GM18507 (cell line): ENCODE data around the gene FOXJ2.
A peak's percentile ranks its signal among the peaks of the same experiment; 100 is the strongest.
"Not testable (repeated sequence)": the region's sequence is repeated elsewhere in the genome, so short reads cannot be mapped to it uniquely, and the experiment has no call there.

ENCODE experiments used
- DNase-seq: peaks from one replicate; pipeline ENCODE4 v3.0.0; 2011; ENCODE audit warnings: low read depth; ENCODE audit not compliant: insufficient read length; ENCODE audit errors: extremely low spot score
- FAIRE-seq: peaks from 2 replicates; lab custom pipeline; 2011; peaks lifted over from hg19 to GRCh38; lab: Jason Lieb, UNC

The FOXJ2 gene

GRCh38 chr12:8027856-8028255 lies 4.7 kb upstream of the FOXJ2 start:
- DNase-seq (no peak), FAIRE-seq (no peak)

GRCh38 chr12:8028267-8028666 lies 4.2 kb upstream of the FOXJ2 start:
- FAIRE-seq = no peak
- no peak for DNase-seq

DNA sequence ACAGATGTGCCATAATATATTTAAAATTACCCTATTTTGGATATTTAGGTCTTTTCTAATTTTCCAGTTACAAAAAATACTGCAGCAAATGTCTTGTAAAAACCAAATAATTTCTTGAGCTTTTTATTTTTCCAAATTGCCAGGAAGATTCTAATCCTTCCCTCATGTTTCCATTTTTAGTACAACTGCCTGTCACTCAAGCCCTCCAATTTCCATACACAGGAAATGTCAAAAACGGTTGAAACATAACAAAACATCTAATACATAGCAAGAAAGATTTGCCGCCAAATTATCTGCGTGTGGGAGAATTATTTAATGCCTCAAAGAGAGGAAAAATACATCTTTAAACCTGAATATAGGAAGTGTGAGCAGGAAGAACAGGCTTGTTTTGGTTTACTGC lies 2.3 kb upstream of the FOXJ2 start:
- FAIRE-seq (no peak), DNase-seq (no peak)

DNA sequence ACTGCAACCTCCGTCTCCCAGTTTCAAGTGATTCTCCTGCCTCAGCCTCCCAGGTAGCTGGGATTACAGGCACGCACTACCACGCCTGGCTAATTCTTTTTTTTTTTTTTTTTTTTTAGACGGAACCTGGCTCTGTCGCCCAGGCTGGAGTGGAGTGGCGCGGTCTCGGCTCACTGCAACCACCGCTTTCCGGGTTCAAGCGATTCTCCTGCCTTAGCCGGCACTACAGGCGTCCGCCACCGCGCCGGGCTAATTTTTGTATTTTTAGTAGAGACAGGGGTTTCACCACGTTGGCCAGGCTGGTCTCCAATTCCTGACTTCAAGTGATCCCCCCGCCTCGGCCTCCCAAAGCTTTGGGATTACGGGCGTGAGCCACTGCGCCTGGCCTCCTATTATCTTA lies 1.5 kb upstream of the FOXJ2 start:
- not testable (repeated sequence) for DNase-seq, FAIRE-seq

GRCh38 chr12:8031872-8032241 lies 659 bp upstream of the FOXJ2 start:
- DNase-seq (no peak), FAIRE-seq (no peak)

- DNase-seq = no peak
- peak; percentile 73 for FAIRE-seq
Measured at GRCh38 chr12:8033153-8034044, 883 bp downstream of the FOXJ2 start.

DNA sequence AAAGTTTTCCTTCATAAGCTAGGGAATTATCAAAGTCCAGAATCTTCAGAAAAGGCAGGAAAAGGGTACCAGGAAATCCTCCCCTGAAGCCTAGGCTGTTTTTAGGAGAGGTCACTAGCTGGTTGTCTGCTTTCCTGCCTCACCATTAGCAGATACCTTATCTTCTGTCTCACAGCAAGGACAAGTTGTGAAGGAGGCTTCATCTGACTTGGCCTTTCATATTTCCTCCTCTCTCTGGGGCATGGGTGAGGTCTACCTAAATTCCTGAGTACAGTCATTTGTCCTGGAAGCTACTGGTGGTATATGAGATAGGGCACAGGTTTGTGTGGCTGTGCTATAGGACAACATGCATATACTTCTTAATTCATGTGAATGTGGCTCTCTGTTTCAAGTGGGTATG lies 2.3 kb downstream of the FOXJ2 start:
- FAIRE-seq (no peak), DNase-seq (no peak)

DNA sequence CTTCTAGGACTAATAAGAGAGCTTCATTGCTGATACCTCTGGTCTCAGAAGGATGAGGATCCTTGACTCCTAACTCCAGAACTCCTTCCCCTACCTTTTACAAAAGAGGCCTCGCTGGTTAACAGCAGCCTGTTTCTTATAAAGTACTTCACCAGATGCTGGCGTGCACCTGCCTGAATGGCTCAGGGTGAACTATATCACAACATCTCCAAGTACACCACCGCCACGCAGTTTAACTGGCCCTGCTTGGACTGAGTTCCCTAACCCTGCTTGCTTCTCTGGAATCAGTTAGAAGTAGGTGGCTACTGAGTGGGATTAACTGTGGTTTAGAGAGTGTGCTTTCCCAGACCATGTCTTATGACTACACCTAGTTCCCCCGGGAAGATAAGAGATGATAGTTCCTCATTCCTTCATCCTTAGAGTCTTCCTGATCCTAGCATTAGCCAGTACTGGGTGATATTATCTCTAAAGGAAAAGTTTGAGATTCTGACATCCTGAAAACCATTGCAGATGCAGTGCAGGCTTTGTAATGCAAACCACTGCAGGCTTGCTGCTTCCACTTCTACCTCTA lies 3.0 kb downstream of the FOXJ2 start:
- no peak for FAIRE-seq
- DNase-seq = no peak

GRCh38 chr12:8036346-8036745 lies 3.8 kb downstream of the FOXJ2 start:
- no peak for FAIRE-seq
- DNase-seq = no peak

- DNase-seq = no peak
- FAIRE-seq = peak; percentile 66
Measured at GRCh38 chr12:8037046-8037663, 4.6 kb downstream of the FOXJ2 start.

DNA sequence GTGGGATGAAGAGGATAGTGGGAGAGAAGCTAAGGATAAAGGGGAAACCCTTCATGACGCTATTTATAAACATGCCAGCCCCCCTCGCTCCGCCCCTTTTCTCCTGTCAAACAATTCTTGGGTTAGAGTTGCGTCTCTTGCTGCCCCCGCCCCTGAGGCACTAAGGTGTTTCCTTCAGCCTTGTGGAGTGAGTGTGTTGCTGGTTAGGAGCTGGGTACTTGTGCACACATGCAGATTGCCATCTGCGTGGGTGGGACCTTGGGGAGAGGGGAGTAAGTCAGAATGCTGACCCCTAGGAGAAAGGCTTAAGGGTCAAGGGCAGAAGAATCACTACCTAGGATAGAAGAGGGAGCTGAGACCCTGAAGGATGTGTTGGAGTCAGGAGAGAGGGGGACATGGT lies 5.4 kb downstream of the FOXJ2 start:
- DNase-seq = no peak
- no peak for FAIRE-seq

- FAIRE-seq (no peak), DNase-seq (no peak)
Measured at GRCh38 chr12:8038659-8039114, 6.2 kb downstream of the FOXJ2 start.

- no peak for DNase-seq
- no peak for FAIRE-seq
Measured at GRCh38 chr12:8040791-8041190, 8.3 kb downstream of the FOXJ2 start.

- DNase-seq = peak; percentile 64
- FAIRE-seq = peak; percentile 96
Measured at GRCh38 chr12:8045952-8046944, 13.7 kb downstream of the FOXJ2 start.

DNA sequence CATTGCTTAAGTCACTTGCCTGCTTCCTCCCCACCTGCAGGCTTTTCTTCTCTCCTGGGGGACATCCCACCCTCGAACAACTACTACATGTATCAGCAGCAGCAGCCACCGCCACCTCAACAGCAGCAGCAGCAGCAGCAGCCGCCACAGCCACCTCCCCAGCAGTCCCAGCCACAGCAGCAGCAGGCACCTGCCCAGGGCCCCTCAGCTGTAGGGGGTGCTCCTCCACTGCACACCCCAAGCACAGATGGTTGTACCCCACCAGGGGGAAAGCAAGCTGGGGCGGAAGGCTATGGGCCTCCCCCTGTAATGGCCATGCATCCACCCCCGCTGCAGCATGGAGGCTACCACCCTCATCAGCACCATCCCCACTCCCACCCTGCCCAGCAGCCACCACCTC lies 15.3 kb downstream of the FOXJ2 start:
- DNase-seq (no peak), FAIRE-seq (no peak)

DNA sequence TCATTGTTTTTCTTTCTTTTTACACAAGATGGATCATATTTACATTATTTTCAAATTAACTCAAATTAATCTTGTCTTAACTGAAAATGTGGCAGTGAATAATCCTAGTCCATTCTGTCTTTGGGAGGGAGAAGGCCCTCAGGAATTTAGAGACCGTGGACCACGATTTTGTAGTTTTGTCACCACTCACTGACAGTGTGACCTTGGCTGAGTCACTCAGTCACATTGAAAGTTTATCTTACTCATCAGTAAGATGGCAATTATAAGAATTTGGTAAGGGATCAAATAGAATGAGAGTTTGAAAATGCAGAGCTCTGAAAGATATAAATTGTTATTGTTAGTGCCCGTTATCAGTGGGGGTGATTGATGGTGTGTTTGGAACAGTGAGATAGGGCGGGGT lies 16.4 kb downstream of the FOXJ2 start:
- FAIRE-seq (peak; percentile 18), DNase-seq (no peak)

- DNase-seq = no peak
- no peak for FAIRE-seq
Measured at GRCh38 chr12:8050600-8051250, 18.2 kb downstream of the FOXJ2 start.

GRCh38 chr12:8052679-8053078 lies 20.2 kb downstream of the FOXJ2 start:
- FAIRE-seq (no peak), DNase-seq (no peak)

- DNase-seq (no peak), FAIRE-seq (no peak)
Measured at GRCh38 chr12:8054816-8055215, 22.3 kb downstream of the FOXJ2 start.
